ENCODE measurements around the gene COTL1.

The COTL1 gene

DNA sequence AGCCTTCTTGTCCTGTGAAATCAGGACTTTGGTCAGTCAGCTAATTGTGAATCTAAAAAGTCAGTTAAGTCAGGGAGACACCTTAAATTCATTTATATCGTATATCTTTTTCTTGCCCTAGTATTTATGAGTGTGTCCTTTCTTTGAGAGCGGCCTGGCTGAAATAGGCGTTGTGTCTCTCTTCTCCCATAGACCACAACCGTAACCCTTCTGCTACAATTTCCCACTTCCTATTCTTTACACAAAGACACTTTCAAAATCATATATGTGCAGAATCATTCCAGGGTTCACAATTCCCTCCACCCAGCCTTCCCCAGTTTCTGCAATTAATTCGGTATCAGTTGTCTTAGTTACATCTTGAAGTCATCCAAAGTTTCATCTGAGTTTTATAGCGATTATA lies 14.0 kb upstream of the COTL1 start:
- TF ChIP-seq, protein P1, sequence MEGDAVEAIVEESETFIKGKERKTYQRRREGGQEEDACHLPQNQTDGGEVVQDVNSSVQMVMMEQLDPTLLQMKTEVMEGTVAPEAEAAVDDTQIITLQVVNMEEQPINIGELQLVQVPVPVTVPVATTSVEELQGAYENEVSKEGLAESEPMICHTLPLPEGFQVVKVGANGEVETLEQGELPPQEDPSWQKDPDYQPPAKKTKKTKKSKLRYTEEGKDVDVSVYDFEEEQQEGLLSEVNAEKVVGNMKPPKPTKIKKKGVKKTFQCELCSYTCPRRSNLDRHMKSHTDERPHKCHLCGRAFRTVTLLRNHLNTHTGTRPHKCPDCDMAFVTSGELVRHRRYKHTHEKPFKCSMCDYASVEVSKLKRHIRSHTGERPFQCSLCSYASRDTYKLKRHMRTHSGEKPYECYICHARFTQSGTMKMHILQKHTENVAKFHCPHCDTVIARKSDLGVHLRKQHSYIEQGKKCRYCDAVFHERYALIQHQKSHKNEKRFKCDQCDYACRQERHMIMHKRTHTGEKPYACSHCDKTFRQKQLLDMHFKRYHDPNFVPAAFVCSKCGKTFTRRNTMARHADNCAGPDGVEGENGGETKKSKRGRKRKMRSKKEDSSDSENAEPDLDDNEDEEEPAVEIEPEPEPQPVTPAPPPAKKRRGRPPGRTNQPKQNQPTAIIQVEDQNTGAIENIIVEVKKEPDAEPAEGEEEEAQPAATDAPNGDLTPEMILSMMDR (IDR thresholded peaks at IDR 0.05; ENCODE audit: unreplicated experiment in 3 of 3), result no peak
- Mint-ChIP-seq H3K9me3 (peaks cover 5% of the 10 kb centered on the region), H3K36me3 (ENCODE audit: low read depth) (no peaks in the 10 kb centered on the region), H3K27me3 (ENCODE audit: low read depth) (peaks cover 11% of the 10 kb centered on the region), H3K4me1 (peaks cover 13% of the 10 kb centered on the region), H3K4me3 (no peak overlapping the region), H3K27ac (peak overlapping the region in 1 of 3 experiments; percentile 2)

DNA sequence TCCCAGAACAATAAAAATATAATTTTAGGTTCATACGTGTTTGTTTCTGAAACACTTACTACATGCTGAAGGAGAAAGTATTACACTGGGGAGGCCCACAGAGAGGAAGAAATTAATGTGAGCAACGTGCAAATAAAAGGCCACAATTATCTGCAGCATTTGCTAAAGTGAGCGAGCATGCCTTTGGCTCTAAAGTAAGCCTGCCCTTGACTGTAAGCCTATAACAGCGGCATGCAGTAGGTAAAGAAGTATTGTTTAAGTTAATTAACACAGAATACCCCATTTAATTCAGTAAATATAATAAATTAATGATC lies 13.2 kb upstream of the COTL1 start:
- H3K27ac Mint-ChIP-seq, result no peak overlapping the region
- no peak overlapping the region for H3K4me3 Mint-ChIP-seq
- H3K36me3 Mint-ChIP-seq (ENCODE audit: low read depth), result no peaks in the 10 kb centered on the region
- H3K4me1 Mint-ChIP-seq, result peaks cover 11% of the 10 kb centered on the region
- TF ChIP-seq, protein P1 (IDR thresholded peaks at IDR 0.05; ENCODE audit: unreplicated experiment in 3 of 3), result no peak
- peaks cover 3% of the 10 kb centered on the region for H3K9me3 Mint-ChIP-seq
- peaks cover 10% of the 10 kb centered on the region for H3K27me3 Mint-ChIP-seq (ENCODE audit: low read depth)

DNA sequence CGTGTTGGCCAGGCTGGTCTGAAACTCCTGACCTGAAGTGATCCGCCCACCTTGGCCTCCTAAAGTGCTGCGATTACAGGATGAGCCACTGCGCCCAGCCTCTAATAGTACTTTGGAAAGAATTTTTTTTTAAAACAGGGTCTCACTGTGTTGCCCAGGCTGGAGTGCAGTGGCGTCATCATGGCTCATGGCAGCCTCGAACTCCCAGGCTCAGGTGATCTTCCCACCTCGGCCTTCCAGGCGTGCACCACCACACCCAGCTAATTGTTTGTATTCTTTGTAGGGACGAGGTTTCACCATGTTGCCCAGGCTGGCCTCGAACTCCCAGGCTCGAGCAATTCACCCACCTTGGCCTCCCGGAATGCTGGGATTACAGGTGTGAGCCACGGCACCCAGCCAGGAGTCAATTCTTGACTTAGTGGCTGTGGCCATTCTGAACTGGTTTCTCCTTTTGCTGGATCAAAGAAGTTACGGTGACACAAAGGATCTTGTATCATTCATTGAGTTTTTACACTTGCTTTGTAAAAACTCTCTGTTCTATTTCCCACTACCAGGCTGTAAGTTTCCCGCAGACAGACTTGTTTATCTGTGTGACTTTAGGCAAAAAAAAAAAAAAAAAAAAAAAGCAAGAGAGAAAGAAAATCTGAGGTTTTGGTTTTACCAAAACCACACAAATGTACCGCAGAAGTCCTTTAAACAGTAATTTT lies 12.7 kb upstream of the COTL1 start:
- Mint-ChIP-seq H3K9me3 (peaks cover 3% of the 10 kb centered on the region), H3K36me3 (ENCODE audit: low read depth) (no peaks in the 10 kb centered on the region)
- TF ChIP-seq, protein P1 (IDR thresholded peaks at IDR 0.05; ENCODE audit: unreplicated experiment in 3 of 3), result no peak

DNA sequence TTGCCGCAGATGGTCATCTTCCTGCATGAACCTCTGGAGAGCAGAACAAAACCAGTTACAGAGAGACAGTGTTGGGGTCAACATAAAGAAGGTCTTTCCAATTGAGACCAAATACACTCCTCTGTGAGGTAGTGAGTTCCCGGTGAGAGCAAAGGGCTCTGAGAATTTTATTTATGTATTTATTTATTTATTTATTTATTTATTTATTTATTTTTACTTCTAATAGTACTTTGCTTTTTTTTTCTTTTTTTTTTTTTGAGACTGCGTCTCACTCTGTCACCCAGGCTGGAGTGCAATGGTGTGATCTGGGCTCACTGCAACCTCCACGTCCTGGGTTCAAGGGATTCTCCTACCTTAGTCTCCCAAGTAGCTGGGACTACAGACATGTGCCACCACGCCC lies 12.1 kb upstream of the COTL1 start:
- TF ChIP-seq, protein P1 (IDR thresholded peaks at IDR 0.05; ENCODE audit: unreplicated experiment in 3 of 3), result no peak
- Mint-ChIP-seq H3K4me1 (peaks cover 11% of the 10 kb centered on the region), H3K4me3 (no peak overlapping the region), H3K27me3 (ENCODE audit: low read depth) (peaks cover 10% of the 10 kb centered on the region), H3K27ac (no peak overlapping the region), H3K9me3 (peaks cover 3% of the 10 kb centered on the region), H3K36me3 (ENCODE audit: low read depth) (no peaks in the 10 kb centered on the region)

More for the DNA sequence above, 12.7 kb upstream of the COTL1 start:
- H3K4me3 Mint-ChIP-seq, result no peak overlapping the region
- no peak overlapping the region for H3K27ac Mint-ChIP-seq
- peaks cover 11% of the 10 kb centered on the region for H3K4me1 Mint-ChIP-seq
- H3K27me3 Mint-ChIP-seq (ENCODE audit: low read depth), result peaks cover 10% of the 10 kb centered on the region

DNA sequence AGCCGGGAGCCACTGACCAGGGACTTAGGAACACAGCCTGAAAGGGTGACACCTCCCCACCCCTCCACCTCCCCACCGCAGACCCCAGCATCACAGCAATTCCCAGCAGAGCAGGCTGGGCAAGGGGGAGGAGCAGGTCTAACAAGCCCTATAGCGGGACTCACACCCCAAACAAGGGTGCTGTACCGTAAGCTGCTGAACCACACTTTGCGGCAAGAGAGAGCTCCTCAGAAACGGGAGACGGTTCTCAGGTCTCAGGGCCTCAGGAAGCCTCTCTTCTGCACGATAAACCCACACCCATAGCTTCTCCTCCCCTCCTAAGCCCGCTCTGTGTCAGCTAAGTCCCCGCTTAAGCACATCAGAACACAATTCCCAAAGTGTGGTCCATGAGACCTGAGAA lies 11.7 kb upstream of the COTL1 start:
- Mint-ChIP-seq H3K36me3 (ENCODE audit: low read depth) (no peaks in the 10 kb centered on the region), H3K4me1 (peaks cover 11% of the 10 kb centered on the region), H3K9me3 (peaks cover 3% of the 10 kb centered on the region), H3K27ac (no peak overlapping the region), H3K4me3 (no peak overlapping the region), H3K27me3 (ENCODE audit: low read depth) (peaks cover 10% of the 10 kb centered on the region)
- TF ChIP-seq, protein P1 (IDR thresholded peaks at IDR 0.05; ENCODE audit: unreplicated experiment in 3 of 3), result no peak

DNA sequence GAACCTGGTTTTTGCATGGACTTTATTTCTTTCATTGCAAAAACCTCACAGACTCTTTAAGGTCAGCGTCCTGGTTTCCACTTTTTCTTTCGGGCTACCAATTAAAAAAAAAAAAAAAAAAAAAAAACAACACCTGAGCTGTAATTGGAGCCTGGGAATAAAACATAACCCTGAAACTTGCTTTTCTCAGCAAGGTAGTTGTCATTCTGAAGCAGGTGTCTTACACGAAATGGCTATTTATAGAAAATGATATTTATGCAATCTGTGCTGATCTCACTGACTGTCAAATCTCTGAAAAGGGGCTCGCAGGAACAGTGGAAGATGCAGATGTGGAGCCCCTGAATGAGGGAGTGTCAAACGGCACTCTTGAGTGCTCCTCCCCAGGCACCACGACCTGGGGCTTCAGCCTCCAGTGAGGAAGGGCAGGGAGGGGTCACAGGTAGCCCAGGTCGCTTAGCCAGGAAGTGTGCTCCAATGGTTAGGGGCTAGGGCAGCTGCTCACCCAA lies 10.4 kb upstream of the COTL1 start:
- Mint-ChIP-seq H3K27me3 (ENCODE audit: low read depth) (peaks cover 14% of the 10 kb centered on the region), H3K4me3 (no peak overlapping the region), H3K9me3 (no peaks in the 10 kb centered on the region), H3K4me1 (peaks cover 1% of the 10 kb centered on the region), H3K27ac (no peak overlapping the region), H3K36me3 (ENCODE audit: low read depth) (no peaks in the 10 kb centered on the region)
- TF ChIP-seq, protein P1 (IDR thresholded peaks at IDR 0.05; ENCODE audit: unreplicated experiment in 3 of 3), result no peak
